DND-41 (cell line): ENCODE results near the gene PLXNA4.

Experiments
- ATAC-seq: fragments of 200-7000 bp; cut with Tn5 transposase; 3 replicates; pipeline ENCODE4 v1.9.1; 2021; ENCODE audit warnings: low read depth; ENCODE audit not compliant: insufficient read depth
- DNase-seq: peaks from one replicate; pipeline ENCODE4 v3.0.0-alpha.2; 2020
- H2AFZ ChIP-seq: 2 replicates; pipeline ENCODE4 v1.6.0; 2012; ENCODE audit warnings: low read depth, low read length
- H3K27ac ChIP-seq: 2 replicates; pipeline ENCODE4 v1.5.1; 2012; ENCODE audit warnings: low read length, inconsistent platforms
- H3K27me3 ChIP-seq: fragments of 200-600 bp; sonication (generic); 2 replicates; pipeline ENCODE4 v1.6.0; 2012; ENCODE audit warnings: low read length, mild to moderate bottlenecking, inconsistent platforms; ENCODE audit not compliant: insufficient read depth, poor library complexity
- H3K36me3 ChIP-seq: 2 replicates; pipeline ENCODE4 v1.5.1; 2012; ENCODE audit warnings: low read length, inconsistent platforms; ENCODE audit not compliant: insufficient read depth
- H3K4me1 ChIP-seq: 2 replicates; pipeline ENCODE4 v1.5.1; 2012; ENCODE audit warnings: mild to moderate bottlenecking, low read length; ENCODE audit not compliant: insufficient read depth
- H3K4me2 ChIP-seq: 2 replicates; pipeline ENCODE4 v1.6.0; 2012; ENCODE audit warnings: mild to moderate bottlenecking, moderate library complexity, low read length, inconsistent platforms; ENCODE audit not compliant: insufficient read depth
- H3K4me3 ChIP-seq, 2 experiments: fragments of 200-600 bp in 1 of 2; shearing (Covaris generic) in 1 of 2; 2 replicates each; pipeline ENCODE4 v1.5.1; 2012 to 2016; ENCODE audit warnings: inconsistent platforms in 2 of 2, low read length in 2 of 2, mild to moderate bottlenecking in 2 of 2, low read depth in 1 of 2, moderate library complexity in 1 of 2
- H3K79me2 ChIP-seq: 2 replicates; pipeline ENCODE4 v1.6.0; 2012; ENCODE audit warnings: low read length, inconsistent platforms; ENCODE audit not compliant: insufficient read depth
- H3K9ac ChIP-seq: 2 replicates; pipeline ENCODE4 v1.6.0; 2012; ENCODE audit warnings: low read depth, mild to moderate bottlenecking, inconsistent platforms, low read length, moderate library complexity
- H3K9me3 ChIP-seq: 2 replicates; pipeline ENCODE4 v1.5.1; 2012; ENCODE audit warnings: low read length, moderate library complexity, mild to moderate bottlenecking, inconsistent platforms; ENCODE audit not compliant: insufficient read depth, severe bottlenecking
- H4K20me1 ChIP-seq: 2 replicates; pipeline ENCODE4 v1.6.0; 2012; ENCODE audit warnings: low read length; ENCODE audit not compliant: insufficient read depth
- CTCF ChIP-seq: IDR thresholded peaks from 2 replicates; pipeline ENCODE4 v1.5.1; 2012; ENCODE audit warnings: borderline replicate concordance, low read length, moderate library complexity, mild to moderate bottlenecking; ENCODE audit not compliant: poor library complexity, severe bottlenecking; ENCODE audit errors: extremely low read depth
- EZH2 ChIP-seq: IDR thresholded peaks from 3 replicates; pipeline ENCODE4 v1.6.1; 2012; ENCODE audit warnings: borderline replicate concordance, low read depth, mild to moderate bottlenecking, moderate library complexity, low read length, inconsistent platforms; ENCODE audit not compliant: severe bottlenecking

PLXNA4 gene

GRCh38 chr7:132430861-132431822, 145.1 kb downstream of the PLXNA4 start:
- Histone ChIP-seq H3K4me1 (0 out of 2 replicates have a peak, but pooled peaks cover 3% of the 10 kb centered on the region), H3K9me3 (no peaks in the 10 kb centered on the region), H3K27ac (no peak overlapping the region), H3K4me3 (no peak overlapping the region), H3K36me3 (no peaks in the 10 kb centered on the region), H4K20me1 (no peaks in the 10 kb centered on the region), H3K27me3 (no peaks in the 10 kb centered on the region), H2AFZ (no peak overlapping the region), H3K79me2 (no peaks in the 10 kb centered on the region), H3K9ac (no peak overlapping the region), H3K4me2 (no peak overlapping the region)
- DNase-seq, result peak; percentile 35
- no peak for TF ChIP-seq CTCF
- TF ChIP-seq EZH2, result no peak
- ATAC-seq, result peak; percentile 83

- Histone ChIP-seq H3K9ac (no peak overlapping the region), H2AFZ (no peak overlapping the region), H3K79me2 (no peaks in the 10 kb centered on the region), H3K9me3 (no peaks in the 10 kb centered on the region), H3K4me1 (0 out of 2 replicates have a peak, but pooled peaks cover 3% of the 10 kb centered on the region), H4K20me1 (no peaks in the 10 kb centered on the region), H3K4me3 (no peak overlapping the region), H3K4me2 (no peak overlapping the region), H3K27me3 (no peaks in the 10 kb centered on the region), H3K36me3 (no peaks in the 10 kb centered on the region), H3K27ac (no peak overlapping the region)
- ATAC-seq (no peak), DNase-seq (no peak)
- TF ChIP-seq EZH2 (no peak), CTCF (no peak)
Measured at GRCh38 chr7:132430041-132430855, 146.0 kb downstream of the PLXNA4 start.

- no peaks in the 10 kb centered on the region for H3K36me3 ChIP-seq
- ATAC-seq (no peak), DNase-seq (no peak)
- H3K4me1 ChIP-seq, result 0 out of 2 replicates have a peak, but pooled peaks cover 3% of the 10 kb centered on the region
- TF ChIP-seq CTCF (no peak), EZH2 (no peak)
- H3K27ac ChIP-seq, result no peak overlapping the region
- no peak overlapping the region for H2AFZ ChIP-seq
- no peaks in the 10 kb centered on the region for H3K9me3 ChIP-seq
- no peak overlapping the region for H3K4me2 ChIP-seq
- H3K4me3 ChIP-seq, result no peak overlapping the region
- no peaks in the 10 kb centered on the region for H4K20me1 ChIP-seq
- H3K27me3 ChIP-seq, result no peaks in the 10 kb centered on the region
- H3K79me2 ChIP-seq, result no peaks in the 10 kb centered on the region
- no peak overlapping the region for H3K9ac ChIP-seq
Measured at GRCh38 chr7:132429181-132429580, 147.1 kb downstream of the PLXNA4 start.
